Measurements from ENCODE around the gene BLOC1S1. TPM values are rescaled to one million over a fixed set of nuclear protein-coding genes. Genes with fewer than 3 reads are reported as not detected.
A peak's percentile ranks its signal among the peaks of the same experiment; 100 is the strongest.

Gene BLOC1S1
- polyA plus RNA-seq, 1 donor (not counting 4 experiments of a cell fraction or from before 2014, with no cell fraction given): 62.5 TPM

DNA sequence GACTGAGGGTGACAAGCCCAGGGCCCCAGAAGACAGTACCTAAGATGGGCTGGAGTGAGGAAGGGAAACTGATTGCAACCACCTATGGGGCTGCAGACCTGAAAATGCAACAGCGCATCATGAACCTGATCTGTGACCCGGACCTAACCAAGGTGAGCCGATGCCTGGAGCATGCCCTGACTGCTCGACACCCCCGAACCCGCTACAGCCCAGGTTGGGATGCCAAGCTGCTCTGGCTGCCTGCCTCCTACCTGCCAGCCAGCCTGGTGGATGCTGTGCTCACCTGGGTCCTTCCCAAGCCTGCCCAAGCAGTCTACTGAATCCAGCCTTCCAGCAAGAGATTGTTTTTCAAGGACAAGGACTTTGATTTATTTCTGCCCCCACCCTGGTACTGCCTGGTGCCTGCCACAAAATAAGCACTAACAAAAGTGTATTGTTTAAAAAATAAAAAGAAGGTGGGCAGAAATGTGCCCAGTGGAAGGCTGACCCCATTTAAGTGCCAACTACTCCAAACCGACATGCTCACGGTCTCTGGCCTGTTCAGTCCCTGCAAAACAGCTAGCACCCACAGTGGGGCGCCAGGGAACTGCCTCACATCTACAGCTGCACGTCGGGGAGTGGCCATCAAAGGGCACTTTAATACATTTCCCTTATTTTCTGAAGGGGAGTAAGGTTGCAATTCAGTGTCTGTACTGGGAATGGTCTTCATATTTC, 8.5 kb downstream of the BLOC1S1 start:
- FAIRE-seq: no peak
- no peak for DNase-seq (ENCODE audit: low read depth, low spot score)

GRCh38 chr12:55724940-55725309, 9.1 kb downstream of the BLOC1S1 start:
- no peaks in the 10 kb centered on the region for H3K9me3 ChIP-seq (ENCODE audit: control insufficient read depth, low read depth, low read length)
- no peak overlapping the region for H3K4me3 ChIP-seq (ENCODE audit: control insufficient read depth in 2 of 3, extremely low read depth in 1 of 3, insufficient read depth in 2 of 3, low read depth in 1 of 3, low read length in 3 of 3)
- no peaks in the 10 kb centered on the region for H3K9me1 ChIP-seq (ENCODE audit: control insufficient read depth, extremely low read depth, insufficient read depth, low read length)
- peaks cover 20 to 24% of the 10 kb centered on the region in 2 experiments for H3K36me3 ChIP-seq (ENCODE audit: control insufficient read depth in 2 of 2, extremely low read depth in 1 of 2, insufficient read depth in 2 of 2, low read length in 2 of 2)
- no peak overlapping the region for H3K4me2 ChIP-seq (ENCODE audit: control insufficient read depth, extremely low read depth, insufficient read depth, low read depth, low read length)
- peaks cover 40% of the 10 kb centered on the region for H3K4me1 ChIP-seq (ENCODE audit: control insufficient read depth, extremely low read depth, insufficient read depth, low read length)
- no peaks in the 10 kb centered on the region for H4K20me1 ChIP-seq (ENCODE audit: control insufficient read depth, extremely low read depth, insufficient read depth, low read length)
- TF ChIP-seq EZH2 (IDR thresholded peaks at IDR 0.05; ENCODE audit: low read length): no peak
- TF ChIP-seq CTCF (optimal IDR thresholded peaks at IDR 0.05 in 1 of 3, IDR thresholded peaks at IDR 0.05 in 1 of 3, conservative IDR thresholded peaks at IDR 0.05 in 1 of 3; ENCODE audit: extremely low read depth in 1 of 3, insufficient read depth in 2 of 3, low read length in 3 of 3): no peak
- no peak overlapping the region for H2AFZ ChIP-seq (ENCODE audit: control insufficient read depth, low read length)
- no peak overlapping the region for H3K9ac ChIP-seq (ENCODE audit: control insufficient read depth, extremely low read depth, insufficient read depth, low read length)
- H3K27ac ChIP-seq (ENCODE audit: control insufficient read depth, insufficient read depth, low read length): no peak overlapping the region
- dilution Hi-C loops (cut with MboI; ENCODE audit: extremely low pct_ligation_motif_present, low sequenced_read_pairs): loop anchor here (5.0 kb wide), 1 partner anchor 38 kb away; no protein-coding TSS in a partner anchor
- no peaks in the 10 kb centered on the region for H3K27me3 ChIP-seq (ENCODE audit: control insufficient read depth, extremely low read depth, insufficient read depth, low read length)
- DNase-seq (ENCODE audit: low read depth, low spot score) (no peak), FAIRE-seq (no peak)
- peaks cover 19% of the 10 kb centered on the region for H3K79me2 ChIP-seq (ENCODE audit: control insufficient read depth, insufficient read depth, low read length)

More for the DNA sequence above, 8.5 kb downstream of the BLOC1S1 start:
- no peaks in the 10 kb centered on the region for H3K27me3 ChIP-seq (ENCODE audit: control insufficient read depth, extremely low read depth, insufficient read depth, low read length)
- no peaks in the 10 kb centered on the region for H3K9me1 ChIP-seq (ENCODE audit: control insufficient read depth, extremely low read depth, insufficient read depth, low read length)
- H4K20me1 ChIP-seq (ENCODE audit: control insufficient read depth, extremely low read depth, insufficient read depth, low read length): no peaks in the 10 kb centered on the region
- no peaks in the 10 kb centered on the region for H3K9me3 ChIP-seq (ENCODE audit: control insufficient read depth, low read depth, low read length)
- peaks cover 19% of the 10 kb centered on the region for H3K79me2 ChIP-seq (ENCODE audit: control insufficient read depth, insufficient read depth, low read length)
- H3K9ac ChIP-seq (ENCODE audit: control insufficient read depth, extremely low read depth, insufficient read depth, low read length): no peak overlapping the region
- no peak overlapping the region for H3K4me2 ChIP-seq (ENCODE audit: control insufficient read depth, extremely low read depth, insufficient read depth, low read depth, low read length)
- H3K27ac ChIP-seq (ENCODE audit: control insufficient read depth, insufficient read depth, low read length): no peak overlapping the region
- peaks cover 20 to 24% of the 10 kb centered on the region in 2 experiments for H3K36me3 ChIP-seq (ENCODE audit: control insufficient read depth in 2 of 2, extremely low read depth in 1 of 2, insufficient read depth in 2 of 2, low read length in 2 of 2)
- dilution Hi-C loops (cut with MboI; ENCODE audit: extremely low pct_ligation_motif_present, low sequenced_read_pairs): loop anchor here (5.0 kb wide), 1 partner anchor 37 kb away; no protein-coding TSS in a partner anchor
- H3K4me3 ChIP-seq (ENCODE audit: control insufficient read depth in 2 of 3, extremely low read depth in 1 of 3, insufficient read depth in 2 of 3, low read depth in 1 of 3, low read length in 3 of 3): no peak overlapping the region
- H3K4me1 ChIP-seq (ENCODE audit: control insufficient read depth, extremely low read depth, insufficient read depth, low read length): peaks cover 35% of the 10 kb centered on the region
- no peak for TF ChIP-seq EZH2 (IDR thresholded peaks at IDR 0.05; ENCODE audit: low read length)
- TF ChIP-seq CTCF (optimal IDR thresholded peaks at IDR 0.05 in 1 of 3, IDR thresholded peaks at IDR 0.05 in 1 of 3, conservative IDR thresholded peaks at IDR 0.05 in 1 of 3; ENCODE audit: extremely low read depth in 1 of 3, insufficient read depth in 2 of 3, low read length in 3 of 3): peak; percentile 71 to 88 (median 84)
- no peak overlapping the region for H2AFZ ChIP-seq (ENCODE audit: control insufficient read depth, low read length)

Data from keratinocyte (primary cell).